GDM1 (cell line): ENCODE results near the gene TTC28.

Experiments
- DNase-seq: peaks from one replicate; lab custom pipeline; 2025; lab: John Stamatoyannopoulos, UW

The TTC28 gene

GRCh38 chr22:28139516-28139915, 540.1 kb downstream of the TTC28 start:
- no peak for DNase-seq

GRCh38 chr22:28137036-28137435, 542.6 kb downstream of the TTC28 start:
- no peak for DNase-seq

GRCh38 chr22:28132466-28132865, 547.2 kb downstream of the TTC28 start:
- no peak for DNase-seq

GRCh38 chr22:28129319-28129962, 550.2 kb downstream of the TTC28 start:
- no peak for DNase-seq

GRCh38 chr22:28128827-28129226, 550.8 kb downstream of the TTC28 start:
- no peak for DNase-seq

GRCh38 chr22:28125799-28126198, 553.8 kb downstream of the TTC28 start:
- no peak for DNase-seq

- no peak for DNase-seq
Measured at GRCh38 chr22:28123989-28124766, 555.5 kb downstream of the TTC28 start.

- no peak for DNase-seq
Measured at GRCh38 chr22:28120691-28121592, 558.7 kb downstream of the TTC28 start.

GRCh38 chr22:28118957-28119631, 560.5 kb downstream of the TTC28 start:
- no peak for DNase-seq

GRCh38 chr22:28116219-28116673, 563.4 kb downstream of the TTC28 start:
- DNase-seq: no peak

- DNase-seq: no peak
Measured at GRCh38 chr22:28115426-28115825, 564.2 kb downstream of the TTC28 start.

- DNase-seq: no peak
Measured at GRCh38 chr22:28112548-28113043, 567.0 kb downstream of the TTC28 start.

- no peak for DNase-seq
Measured at GRCh38 chr22:28112190-28112544, 567.5 kb downstream of the TTC28 start.

- no peak for DNase-seq
Measured at GRCh38 chr22:28111501-28112189, 568.0 kb downstream of the TTC28 start.

GRCh38 chr22:28108851-28109250, 570.8 kb downstream of the TTC28 start:
- DNase-seq: no peak

GRCh38 chr22:28106617-28107016, 573.0 kb downstream of the TTC28 start:
- no peak for DNase-seq

GRCh38 chr22:28105988-28106387, 573.7 kb downstream of the TTC28 start:
- no peak for DNase-seq

GRCh38 chr22:28105413-28105812, 574.2 kb downstream of the TTC28 start:
- DNase-seq: no peak

- DNase-seq: no peak
Measured at GRCh38 chr22:28103596-28103995, 576.0 kb downstream of the TTC28 start.

GRCh38 chr22:28102151-28102812, 577.4 kb downstream of the TTC28 start:
- DNase-seq: no peak

- DNase-seq: no peak
Measured at GRCh38 chr22:28097627-28098026, 582.0 kb downstream of the TTC28 start.
